Aorta (tissue), 5 donors: ENCODE data around the gene SHISA5. TPM values are rescaled to one million over a fixed set of nuclear protein-coding genes. Genes with fewer than 3 reads are reported as not detected.
"Not testable (repeated sequence)": the region's sequence is repeated elsewhere in the genome, so short reads cannot be mapped to it uniquely, and the experiment has no call there.

Experiments
- ATAC-seq: fragments of 200-7000 bp; cut with Tn5 transposase; one replicate; pipeline ENCODE4 v1.9.1; 2022; ENCODE audit warnings: moderate library complexity; ENCODE audit not compliant: low FRiP score
- DNase-seq, 2 donors: peaks; one replicate each; pipeline ENCODE4 v3.0.0-alpha.2; 2020
- H3K27ac ChIP-seq, 2 donors: one replicate each; pipeline ENCODE4 v1.5.1; 2013; ENCODE audit warnings: low read length in 2 of 2, mild to moderate bottlenecking in 2 of 2, moderate library complexity in 2 of 2, control low read depth in 1 of 2, inconsistent platforms in 1 of 2, low read depth in 1 of 2
- H3K27me3 ChIP-seq, 2 donors: one replicate each; pipeline ENCODE4 v1.6.1; 2013; ENCODE audit warnings: control low read depth in 1 of 2, low read length in 1 of 2, mild to moderate bottlenecking in 1 of 2, moderate library complexity in 1 of 2; ENCODE audit not compliant: insufficient read depth in 2 of 2, control insufficient read depth in 1 of 2
- H3K36me3 ChIP-seq, 2 donors: one replicate each; pipeline ENCODE4 v1.6.1; 2013; ENCODE audit warnings: control low read depth in 1 of 2, low read length in 1 of 2, mild to moderate bottlenecking in 1 of 2; ENCODE audit not compliant: insufficient read depth in 2 of 2, control insufficient read depth in 1 of 2
- H3K4me1 ChIP-seq, 2 donors: one replicate each; pipeline ENCODE4 v1.6.1; 2013; ENCODE audit warnings: low read length in 2 of 2, control low read depth in 1 of 2, mild to moderate bottlenecking in 1 of 2, moderate library complexity in 1 of 2; ENCODE audit not compliant: insufficient read depth in 2 of 2, control insufficient read depth in 1 of 2
- H3K4me3 ChIP-seq, 2 donors: one replicate each; pipeline ENCODE4 v1.5.1; 2013; ENCODE audit warnings: low read length in 2 of 2, control low read depth in 1 of 2, mild to moderate bottlenecking in 1 of 2
- H3K9me3 ChIP-seq: one replicate; pipeline ENCODE4 v1.6.1; 2013; ENCODE audit warnings: mild to moderate bottlenecking, low read length; ENCODE audit not compliant: control insufficient read depth
- WGBS, 2 donors: extraction: QIAGEN DNeasy Blood & Tissue Kit; methylation state at CpG; one replicate each; pipeline ENCODE4 v1.1.7; 2013; 5-methylcytosine and 5-hydroxymethylcytosine counted together
- intact Hi-C, 2 donors: fragments of 100-400 bp; cut with DNase I; formaldehyde crosslinking; loops; one replicate each; pipeline versions ENCODE4 v1.14.2 to v1.15.0; 2022
- polyA plus RNA-seq, 2 donors: library from polyadenylated mRNA; stranded (reverse); fragments of 200-250 nt; gene quantifications; one replicate each; pipeline ENCODE4 v1.2.3, GENCODE V29; 2013
- total RNA-seq, 2 donors: library from RNA; stranded (reverse); fragmentation: NEBNext Ultra II Directional; extraction: Animal tissue kit (Norgen Biotek cat#: 25700); gene quantifications; one replicate each; pipeline ENCODE4 v1.2.1, GENCODE V29; 2021
- donor health status: healthy with polysubstance abuse.
- donor health status: Bipolar disorder and iron deficiency.
- donor health status: DM: no; HTN: no; CAD: no.
- donor health status: DM: no; HTN: no; CAD: no.
- donor health status: DM: yes; HTN: yes; CAD: no.

SHISA5 gene
- total and polyA plus RNA-seq, 4 donors, result 64.2 to 183 (median 142) TPM

DNA sequence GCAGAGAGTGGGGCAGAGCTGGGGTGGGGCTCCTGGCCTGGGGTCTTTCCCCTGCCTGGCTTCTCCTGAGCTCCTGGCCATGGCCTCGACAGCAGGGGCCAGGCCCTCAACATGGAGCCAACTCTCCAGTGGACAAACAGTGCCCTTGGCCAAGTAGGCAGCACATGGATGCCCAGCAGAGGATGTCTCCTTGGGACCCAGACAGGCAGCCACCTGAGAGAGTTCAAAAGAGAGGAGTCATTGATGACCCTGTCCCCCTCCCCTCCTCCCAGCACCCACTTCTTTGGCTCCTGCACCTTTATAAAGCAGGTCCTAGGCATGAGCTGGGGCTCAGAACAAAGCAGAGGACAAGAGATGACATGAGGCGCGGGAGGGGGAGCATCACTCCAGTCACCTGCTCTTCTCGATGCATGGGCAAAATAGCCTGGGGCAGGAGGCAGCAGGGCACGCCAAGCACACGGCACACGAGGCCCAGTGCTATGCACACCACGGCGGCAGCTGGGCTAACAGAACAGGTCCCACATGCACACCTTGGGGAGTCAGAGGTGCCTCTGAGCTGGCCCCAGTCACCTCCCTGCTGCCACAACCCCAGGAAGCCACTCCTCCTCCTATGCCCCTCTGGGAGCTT lies 27.4 kb downstream of the SHISA5 start:
- intact Hi-C loops, result no loop called here
- no peaks in the 10 kb centered on the region for H3K9me3 ChIP-seq
- H3K4me3 ChIP-seq, result no peak overlapping the region
- ATAC-seq, result no peak
- no peaks in the 10 kb centered on the region for H3K27me3 ChIP-seq
- peaks cover 0 to 1% of the 10 kb centered on the region in 2 donors for H3K36me3 ChIP-seq
- no peaks in the 10 kb centered on the region for H3K4me1 ChIP-seq
- H3K27ac ChIP-seq, result no peak overlapping the region
- 78 to 90% methylated on average over 9 of the region's 9 CpGs for WGBS, 2 donors
- peak in 1 of 2 donors; percentile 61 for DNase-seq

DNA sequence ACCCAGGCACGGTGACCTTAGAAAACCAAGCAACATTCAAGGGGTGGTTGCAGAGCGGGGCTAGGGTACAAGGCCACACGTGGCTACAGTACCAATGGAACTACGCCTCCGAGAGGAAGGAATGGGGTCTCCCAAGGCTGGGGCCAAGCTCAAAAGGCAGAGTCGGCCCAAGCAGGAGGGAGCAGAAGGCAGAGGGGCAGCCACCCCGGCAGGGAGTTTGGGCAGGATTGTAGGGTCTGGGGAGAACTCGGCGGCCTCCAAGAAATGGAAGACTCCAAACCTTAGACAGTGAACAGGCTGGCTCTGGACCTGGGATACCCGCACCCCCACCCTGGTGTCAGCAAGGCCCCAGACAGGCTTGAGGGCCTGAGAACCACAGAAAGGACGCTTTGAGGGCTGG lies 28.8 kb downstream of the SHISA5 start:
- Histone ChIP-seq H3K4me1 (no peaks in the 10 kb centered on the region), H3K27ac (no peak overlapping the region), H3K4me3 (no peak overlapping the region), H3K27me3 (no peaks in the 10 kb centered on the region), H3K9me3 (no peaks in the 10 kb centered on the region), H3K36me3 (peaks cover 0 to 1% of the 10 kb centered on the region in 2 donors)
- DNase-seq (peak in 1 of 2 donors; percentile 62), ATAC-seq (no peak)
- intact Hi-C loops, result no loop called here
- 77 to 78% methylated on average over 11 of the region's 11 CpGs for WGBS, 2 donors

DNA sequence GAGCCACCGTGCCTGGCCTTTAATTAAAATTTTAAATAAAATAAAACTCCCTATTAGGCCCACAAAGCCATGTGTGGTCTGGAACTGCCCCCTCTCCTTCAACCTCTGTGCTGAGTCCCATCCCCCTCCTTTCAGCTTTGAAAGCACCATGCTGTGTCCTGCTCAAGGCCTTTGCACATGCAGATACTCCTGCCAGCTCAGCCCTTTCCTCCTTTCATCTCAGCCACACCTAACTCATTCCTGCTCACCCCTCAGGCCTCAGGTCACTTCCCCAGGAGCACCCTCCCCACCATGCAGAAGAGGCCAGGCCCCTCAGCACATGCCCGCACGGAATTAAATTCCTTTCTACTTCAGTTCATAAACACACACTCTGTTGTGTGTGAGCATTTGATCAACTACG lies 29.4 kb downstream of the SHISA5 start:
- H3K4me3 ChIP-seq, result no peak overlapping the region
- H3K27ac ChIP-seq, result no peak overlapping the region
- WGBS, 2 donors, result 69 to 70% methylated on average over 4 of the region's 4 CpGs
- no peaks in the 10 kb centered on the region for H3K27me3 ChIP-seq
- H3K4me1 ChIP-seq, result no peaks in the 10 kb centered on the region
- no peaks in the 10 kb centered on the region for H3K9me3 ChIP-seq
- peak in 1 of 2 donors; percentile 31 for DNase-seq
- ATAC-seq, result no peak
- peaks cover 0 to 1% of the 10 kb centered on the region in 2 donors for H3K36me3 ChIP-seq
- intact Hi-C loops, result no loop called here

DNA sequence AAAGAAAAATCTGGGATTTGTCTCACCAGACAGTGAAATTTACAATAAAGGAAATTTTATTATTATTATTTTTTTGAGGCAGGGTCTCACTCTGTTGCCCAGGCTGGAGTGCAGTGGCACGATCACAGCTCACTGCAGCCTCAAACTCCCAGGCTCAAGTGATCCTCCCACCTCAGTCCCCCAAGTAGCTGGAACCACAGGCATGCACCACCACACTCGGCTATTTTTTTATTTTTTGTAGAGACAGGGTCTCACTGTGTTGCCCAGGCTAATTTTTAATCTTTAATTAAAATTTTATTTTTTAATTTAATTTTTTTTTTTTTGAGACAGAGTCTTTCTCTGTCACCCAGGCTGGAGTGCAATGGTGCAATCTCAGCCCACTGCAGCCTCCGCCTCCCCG lies 29.9 kb downstream of the SHISA5 start:
- H3K9me3 ChIP-seq, H3K4me3 ChIP-seq, H3K27me3 ChIP-seq, H3K27ac ChIP-seq, H3K4me1 ChIP-seq, ATAC-seq, DNase-seq, H3K36me3 ChIP-seq, intact Hi-C loops: not testable (repeated sequence)
- WGBS, 2 donors, result 93 to 95% methylated on average over 4 of the region's 4 CpGs

DNA sequence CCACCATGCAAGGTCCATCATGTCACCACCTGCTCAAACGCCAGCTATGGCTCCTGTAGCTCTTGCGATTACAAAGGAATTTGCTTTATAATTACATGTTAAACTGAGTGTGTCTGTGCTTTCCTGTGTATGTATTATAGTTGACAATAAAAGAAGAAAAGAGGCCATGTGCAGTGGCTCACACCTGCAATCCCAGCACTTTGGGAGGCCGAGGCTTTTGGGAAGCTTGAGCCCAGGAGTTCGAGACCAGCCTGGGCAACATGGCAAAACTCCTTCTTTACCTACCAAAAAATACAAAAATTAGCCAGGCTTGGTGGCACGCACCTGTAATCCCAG lies 30.4 kb downstream of the SHISA5 start:
- ATAC-seq, result no peak
- H3K4me3 ChIP-seq, result no peak overlapping the region
- H3K4me1 ChIP-seq, result no peaks in the 10 kb centered on the region
- no peaks in the 10 kb centered on the region for H3K9me3 ChIP-seq
- intact Hi-C loops, result loop anchor here in 1 of 2 donors (1.0 kb wide), 1 partner anchor 31 kb away; the partner anchor contains the start of gene SHISA5
- H3K27me3 ChIP-seq, result no peaks in the 10 kb centered on the region
- H3K36me3 ChIP-seq, result no peaks in the 10 kb centered on the region
- no peak for DNase-seq
- H3K27ac ChIP-seq, result peak overlapping the region in 1 of 2 donors; percentile 99
- WGBS, 2 donors, result 64% methylated on average over 5 of the region's 5 CpGs

DNA sequence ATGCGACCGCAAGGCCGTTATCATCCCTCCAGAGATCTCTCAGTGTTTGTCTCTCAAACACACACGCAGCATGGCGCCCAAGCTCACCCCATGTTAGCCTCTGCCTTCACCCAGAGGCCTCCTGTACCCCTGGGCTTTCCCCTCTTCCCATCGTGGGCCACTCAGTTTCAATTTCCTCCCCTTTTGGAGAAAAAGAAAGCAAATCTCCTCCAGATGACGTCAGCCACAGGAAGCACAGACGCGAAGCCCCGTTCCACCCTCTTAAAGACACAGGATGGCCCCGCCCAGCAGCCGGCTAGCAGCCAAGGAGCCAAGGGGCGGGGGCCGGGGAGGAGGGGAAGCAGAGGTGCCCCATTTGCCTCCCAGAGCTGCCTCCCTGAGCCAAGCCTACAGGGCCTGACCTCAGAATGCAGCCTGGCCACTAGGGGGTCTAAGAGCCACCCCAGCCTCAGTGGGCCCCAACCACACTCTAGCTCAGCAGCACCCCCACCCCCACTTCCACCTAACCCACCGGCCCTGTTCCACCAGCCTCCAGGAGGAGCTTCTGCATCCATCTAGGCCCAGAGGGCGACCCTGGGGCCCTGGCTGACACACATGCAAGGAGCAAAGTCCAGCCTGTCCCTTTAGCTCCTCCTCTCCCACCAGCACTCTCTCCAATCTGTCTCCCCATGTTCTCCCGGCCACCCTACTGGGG lies 30.9 kb downstream of the SHISA5 start:
- ATAC-seq, result peak; percentile 94

DNA sequence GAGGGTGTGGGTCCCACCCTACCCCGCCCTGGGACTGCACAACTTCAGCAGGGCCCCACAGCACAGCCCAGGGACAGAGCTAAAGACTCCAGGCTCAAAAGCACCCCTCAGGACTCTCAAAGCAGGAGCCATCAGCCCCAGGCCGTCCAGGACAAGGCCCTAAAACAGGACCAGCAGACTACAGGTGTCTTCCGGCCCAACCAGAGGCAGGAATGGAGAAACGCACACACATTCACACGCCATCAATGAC lies 31.4 kb downstream of the SHISA5 start:
- Histone ChIP-seq H3K27me3 (no peaks in the 10 kb centered on the region), H3K4me3 (peak overlapping the region; percentile 77 to 96), H3K27ac (peak overlapping the region; percentile 71 to 99), H3K36me3 (no peaks in the 10 kb centered on the region), H3K4me1 (no peaks in the 10 kb centered on the region), H3K9me3 (no peaks in the 10 kb centered on the region)
- ATAC-seq (peak; percentile 28), DNase-seq (no peak)
- 0 to 1% methylated on average over 5 of the region's 5 CpGs for WGBS, 2 donors
- intact Hi-C loops, result no loop called here

More for the DNA sequence above, 30.9 kb downstream of the SHISA5 start:
- peak; percentile 96 for DNase-seq
- no peaks in the 10 kb centered on the region for H3K4me1 ChIP-seq
- H3K36me3 ChIP-seq, result no peaks in the 10 kb centered on the region
- no peaks in the 10 kb centered on the region for H3K27me3 ChIP-seq
- H3K27ac ChIP-seq, result peak overlapping the region; percentile 71 to 99
- no peaks in the 10 kb centered on the region for H3K9me3 ChIP-seq
- WGBS, 2 donors, result 3% methylated on average over 17 of the region's 17 CpGs
- H3K4me3 ChIP-seq, result peak overlapping the region; percentile 77 to 96
- intact Hi-C loops, result loop anchor here in 1 of 2 donors (1.0 kb wide), 1 partner anchor 31 kb away; the partner anchor contains the start of gene SHISA5

DNA sequence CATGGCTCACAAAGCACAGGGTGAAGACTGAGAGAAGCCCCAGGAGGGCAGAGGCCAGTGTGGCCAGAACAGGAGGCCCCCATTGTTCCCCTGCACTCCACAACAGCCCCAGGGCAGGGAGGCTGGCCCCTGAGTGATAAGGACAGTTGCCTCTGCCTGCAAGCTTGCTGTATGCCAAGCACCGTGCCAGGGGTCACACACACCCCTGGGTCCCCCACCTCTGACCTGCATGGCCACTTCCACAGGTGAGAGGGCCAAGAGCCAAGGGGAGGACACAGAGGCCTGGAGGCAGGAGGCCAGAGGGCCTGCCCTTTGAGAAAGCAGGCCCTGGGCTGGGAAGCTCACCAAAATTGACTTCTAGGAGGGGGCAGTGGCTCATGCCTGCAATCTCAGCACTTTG lies 33.7 kb downstream of the SHISA5 start:
- no peak for DNase-seq
- Histone ChIP-seq H3K4me3 (no peak overlapping the region), H3K27me3 (no peaks in the 10 kb centered on the region), H3K36me3 (no peaks in the 10 kb centered on the region), H3K4me1 (no peaks in the 10 kb centered on the region), H3K27ac (peak overlapping the region in 1 of 2 donors; percentile 13), H3K9me3 (no peaks in the 10 kb centered on the region)
- WGBS, 2 donors, result 50 to 57% methylated on average over 1 of the region's 1 CpG
- ATAC-seq, result no peak
- intact Hi-C loops, result no loop called here
